Thoracic aorta (tissue), 2 donors: Measurements from ENCODE around the gene CYP24A1. TPM values are rescaled to one million over a fixed set of nuclear protein-coding genes. Genes with fewer than 3 reads are reported as not detected.

Experiments used
- ATAC-seq: fragments of 150-250 bp; one replicate; pipeline ENCODE4 v1.8.0; 2017; ENCODE audit warnings: low read depth; ENCODE audit not compliant: insufficient number of reproducible peaks, low FRiP score
- DNase-seq: peaks from one replicate; pipeline ENCODE4 v3.0.0-alpha.2; 2020; ENCODE audit warnings: low spot score
- H3K27ac ChIP-seq, 2 donors: fragments of 200-600 bp; sonication (generic); 1 replicate in 1 of 2; 2 replicates in 1 of 2; pipeline ENCODE4 v1.5.1; 2016; ENCODE audit warnings: mild to moderate bottlenecking in 2 of 2, moderate library complexity in 2 of 2
- H3K27me3 ChIP-seq: fragments of 200-600 bp; sonication (generic); replicated peaks from 2 replicates; pipeline ENCODE4 v1.6.0; 2016; ENCODE audit warnings: mild to moderate bottlenecking; ENCODE audit not compliant: insufficient read depth
- H3K36me3 ChIP-seq: fragments of 200-600 bp; sonication (generic); one replicate; pipeline ENCODE4 v1.5.1; 2016
- H3K4me1 ChIP-seq, 2 donors: fragments of 200-600 bp; sonication (generic); 1 replicate in 1 of 2; 2 replicates in 1 of 2; pipeline versions ENCODE4 v1.5.1 to v1.6.0; 2016; ENCODE audit warnings: low read depth in 2 of 2, mild to moderate bottlenecking in 1 of 2; ENCODE audit not compliant: control insufficient read depth in 1 of 2
- H3K4me3 ChIP-seq: fragments of 200-600 bp; sonication (generic); 2 replicates; pipeline ENCODE4 v1.5.1; 2016; ENCODE audit warnings: mild to moderate bottlenecking
- H3K9me3 ChIP-seq: fragments of 200-600 bp; sonication (generic); 2 replicates; pipeline ENCODE4 v1.5.1; 2016
- total RNA-seq, 2 donors: library from RNA; depleted of rRNA; stranded (reverse); fragments of >200 nt; gene quantifications; one replicate each; pipeline versions ENCODE4 v1.1.0 to v1.2.3, GENCODE V29; 2016
- TF ChIP-seq, protein P1 (sequence below): fragments of 200-600 bp; sonication (generic); IDR thresholded peaks from one replicate; pipeline ENCODE4 v1.5.1; 2019; ENCODE audit warnings: antibody characterized with exemption

The CYP24A1 gene
- total RNA-seq, 2 donors from 2014 or later, result not detected

DNA sequence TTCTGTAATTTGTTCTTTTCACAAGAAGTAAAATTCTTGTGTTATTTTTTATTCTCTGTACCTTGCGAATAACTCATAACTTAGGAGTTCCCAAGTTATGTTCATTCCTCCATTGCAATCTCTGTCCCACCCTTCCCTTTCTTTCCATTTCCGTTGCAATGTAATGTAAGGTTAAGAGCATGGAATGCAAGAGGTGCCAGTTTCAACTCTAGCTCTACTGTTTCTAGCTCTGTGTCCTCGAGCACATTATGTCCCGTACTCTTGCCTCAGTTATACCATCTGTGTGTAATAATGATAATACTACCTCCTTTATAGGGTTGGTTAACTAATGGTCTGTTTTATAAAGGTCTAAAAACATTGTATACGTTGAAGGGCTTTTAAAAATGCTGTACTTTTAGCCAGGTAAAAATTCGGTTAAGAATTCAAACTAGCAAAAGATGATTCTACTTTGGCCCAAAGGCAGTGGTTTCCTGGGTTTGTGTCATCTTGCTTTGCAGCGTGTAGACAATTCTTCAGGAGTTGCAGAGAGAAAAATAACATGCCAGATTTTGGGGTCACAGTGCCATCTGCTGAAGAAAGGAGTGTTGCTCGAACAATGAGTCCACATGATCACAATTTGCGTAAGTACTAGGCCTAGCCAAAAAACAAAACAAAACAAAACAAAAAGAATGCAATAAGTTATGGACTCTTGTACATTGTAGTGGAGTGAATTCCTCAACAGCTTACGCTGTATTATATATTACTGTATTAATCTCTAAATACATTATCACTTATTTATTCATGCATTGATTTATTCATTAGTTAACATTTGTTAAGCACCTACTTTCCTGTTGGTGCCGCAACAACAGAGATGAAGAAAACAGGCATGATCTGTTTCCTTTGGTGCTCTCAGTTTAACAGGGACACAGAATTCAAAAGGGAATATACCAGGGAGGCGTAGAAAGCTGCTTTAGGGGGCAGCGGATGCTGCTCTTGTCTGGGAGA, 24.1 kb upstream of the CYP24A1 start:
- TF ChIP-seq, protein P1, sequence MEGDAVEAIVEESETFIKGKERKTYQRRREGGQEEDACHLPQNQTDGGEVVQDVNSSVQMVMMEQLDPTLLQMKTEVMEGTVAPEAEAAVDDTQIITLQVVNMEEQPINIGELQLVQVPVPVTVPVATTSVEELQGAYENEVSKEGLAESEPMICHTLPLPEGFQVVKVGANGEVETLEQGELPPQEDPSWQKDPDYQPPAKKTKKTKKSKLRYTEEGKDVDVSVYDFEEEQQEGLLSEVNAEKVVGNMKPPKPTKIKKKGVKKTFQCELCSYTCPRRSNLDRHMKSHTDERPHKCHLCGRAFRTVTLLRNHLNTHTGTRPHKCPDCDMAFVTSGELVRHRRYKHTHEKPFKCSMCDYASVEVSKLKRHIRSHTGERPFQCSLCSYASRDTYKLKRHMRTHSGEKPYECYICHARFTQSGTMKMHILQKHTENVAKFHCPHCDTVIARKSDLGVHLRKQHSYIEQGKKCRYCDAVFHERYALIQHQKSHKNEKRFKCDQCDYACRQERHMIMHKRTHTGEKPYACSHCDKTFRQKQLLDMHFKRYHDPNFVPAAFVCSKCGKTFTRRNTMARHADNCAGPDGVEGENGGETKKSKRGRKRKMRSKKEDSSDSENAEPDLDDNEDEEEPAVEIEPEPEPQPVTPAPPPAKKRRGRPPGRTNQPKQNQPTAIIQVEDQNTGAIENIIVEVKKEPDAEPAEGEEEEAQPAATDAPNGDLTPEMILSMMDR, result no peak
- Histone ChIP-seq H3K27ac (no peak overlapping the region), H3K27me3 (no peaks in the 10 kb centered on the region), H3K36me3 (no peaks in the 10 kb centered on the region), H3K9me3 (no peaks in the 10 kb centered on the region), H3K4me3 (no peak overlapping the region), H3K4me1 (no peaks in the 10 kb centered on the region)
- no peak for ATAC-seq
- no peak for DNase-seq

DNA sequence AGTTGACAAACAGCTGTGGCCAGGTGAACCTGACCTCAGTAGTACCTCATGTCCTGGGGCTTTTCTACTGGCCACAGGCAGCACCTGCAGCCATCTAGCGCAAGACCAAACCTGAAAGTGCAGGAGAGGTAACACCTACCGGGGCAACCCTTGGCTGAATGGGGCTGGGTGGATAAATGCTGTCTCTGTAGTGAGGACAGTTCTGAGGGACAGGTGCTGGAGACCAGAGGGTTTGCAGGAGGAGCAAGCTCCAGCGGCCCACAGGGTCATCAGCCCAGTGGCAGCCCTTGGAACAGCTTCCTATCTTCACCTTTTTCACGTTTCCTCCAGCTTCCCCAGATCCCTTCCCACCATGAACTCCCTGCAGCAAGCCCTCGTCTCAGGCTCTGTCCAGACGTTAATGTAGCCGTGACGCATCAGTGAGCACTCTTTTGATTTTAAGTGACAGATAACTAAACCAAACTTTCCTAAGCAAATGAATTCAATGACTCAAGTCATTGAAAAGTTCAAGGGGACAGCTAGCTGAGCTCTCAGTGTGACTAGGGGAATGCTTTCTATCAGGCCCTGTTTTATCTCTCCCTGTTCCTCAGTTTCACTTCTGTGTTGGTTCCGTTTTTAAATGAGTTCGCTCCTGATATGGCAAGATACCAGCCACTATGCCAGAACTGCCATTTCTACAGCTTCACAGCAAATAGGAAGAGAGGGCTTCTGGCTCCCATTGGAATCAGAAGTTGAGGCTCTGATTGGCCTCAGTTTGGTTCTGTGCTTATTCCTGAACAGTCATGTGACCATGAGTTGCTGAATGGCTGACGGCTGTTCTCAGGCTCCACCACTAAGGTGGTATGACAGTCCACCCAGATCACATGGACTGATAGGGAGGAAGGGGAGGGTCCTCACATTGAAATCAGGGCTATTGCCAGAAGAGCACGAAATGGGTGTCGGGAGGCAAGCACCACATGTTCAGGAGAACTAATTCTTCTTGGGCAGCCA, 22.0 kb upstream of the CYP24A1 start:
- no peak for DNase-seq
- Histone ChIP-seq H3K9me3 (no peaks in the 10 kb centered on the region), H3K36me3 (no peaks in the 10 kb centered on the region), H3K27ac (no peak overlapping the region), H3K27me3 (no peaks in the 10 kb centered on the region), H3K4me1 (no peaks in the 10 kb centered on the region), H3K4me3 (no peak overlapping the region)
- ATAC-seq, result no peak
- TF ChIP-seq, protein P1, result no peak

DNA sequence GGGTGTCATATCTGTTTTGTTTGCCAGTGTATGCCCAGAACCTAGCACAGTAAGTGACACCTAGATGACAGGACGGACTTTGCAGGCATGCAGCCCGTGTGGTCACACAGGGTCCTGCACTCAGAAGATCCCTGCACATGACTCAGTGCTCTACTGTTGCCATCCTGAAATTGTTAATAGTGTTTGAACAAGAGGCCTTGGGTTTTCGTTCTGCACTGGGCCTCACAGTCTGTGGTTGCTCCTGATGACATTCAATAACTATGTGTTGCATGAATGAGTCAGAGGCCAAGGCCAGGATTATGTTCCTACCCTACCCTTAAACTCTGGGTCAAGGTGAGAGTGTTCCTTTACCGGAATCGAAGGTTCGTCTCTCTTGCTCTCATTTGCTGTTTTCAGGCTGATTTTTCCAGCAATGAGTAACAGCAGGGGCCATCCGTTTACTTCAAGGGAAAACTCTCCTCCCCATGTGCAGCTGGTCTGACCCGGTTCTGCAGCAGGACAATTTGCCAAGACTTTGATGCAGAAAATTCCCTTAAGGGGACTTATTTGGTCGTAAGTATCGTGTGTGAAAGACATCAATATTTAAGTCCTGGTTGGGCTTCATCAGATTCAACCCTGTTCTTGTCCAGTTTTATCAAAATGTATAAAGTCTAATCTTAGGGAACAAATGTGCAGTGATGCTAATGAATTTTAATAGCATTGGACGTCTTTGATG, 21.1 kb upstream of the CYP24A1 start:
- Histone ChIP-seq H3K27me3 (no peaks in the 10 kb centered on the region), H3K4me3 (no peak overlapping the region), H3K36me3 (no peaks in the 10 kb centered on the region), H3K4me1 (no peaks in the 10 kb centered on the region), H3K27ac (no peak overlapping the region), H3K9me3 (no peaks in the 10 kb centered on the region)
- TF ChIP-seq, protein P1, result no peak
- no peak for DNase-seq
- ATAC-seq, result no peak

DNA sequence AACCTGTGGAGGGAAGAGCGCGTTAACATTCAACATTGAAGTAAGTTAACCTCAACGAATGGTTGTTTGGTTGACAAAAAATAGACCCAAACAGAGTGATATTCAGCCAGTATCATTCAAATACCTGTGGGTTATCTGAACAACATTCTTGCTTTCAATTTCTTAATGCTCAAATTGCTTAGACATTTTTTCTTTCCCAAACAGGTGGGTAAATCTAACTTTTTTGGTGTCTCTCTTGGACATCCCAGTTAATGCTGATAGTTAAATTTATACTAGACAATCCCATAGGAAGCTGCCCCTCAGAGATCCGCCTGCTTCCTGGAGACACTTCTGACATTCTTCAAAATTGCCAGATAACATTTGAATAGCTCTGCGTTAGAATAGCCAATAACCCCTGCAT, 20.0 kb upstream of the CYP24A1 start:
- ATAC-seq (no peak), DNase-seq (no peak)
- TF ChIP-seq, protein P1, result no peak

More for the DNA sequence above, 20.0 kb upstream of the CYP24A1 start:
- Histone ChIP-seq H3K4me3 (no peak overlapping the region), H3K4me1 (no peaks in the 10 kb centered on the region), H3K27ac (no peak overlapping the region), H3K9me3 (no peaks in the 10 kb centered on the region), H3K27me3 (no peaks in the 10 kb centered on the region), H3K36me3 (no peaks in the 10 kb centered on the region)
